HG03066 (cell line): ENCODE data around the gene KRTAP12-4.
"Not testable (repeated sequence)": the region's sequence is repeated elsewhere in the genome, so short reads cannot be mapped to it uniquely, and the experiment has no call there.

Experiments
- ATAC-seq: cut with Tn5 transposase; IDR thresholded peaks from one replicate; pipeline ENCODE4 v1.9.1; 2021; ENCODE audit warnings: low read depth; ENCODE audit not compliant: unreplicated experiment

The KRTAP12-4 gene

GRCh38 chr21:44657635-44658540 is 3.4 kb upstream of the KRTAP12-4 start, which contains the start of gene KRTAP12-3:
Gene KRTAP12-3 (plus strand): TSS chr21:44657932. CDS start chr21:44657980, 48 bp downstream.
- ATAC-seq, result no peak

DNA sequence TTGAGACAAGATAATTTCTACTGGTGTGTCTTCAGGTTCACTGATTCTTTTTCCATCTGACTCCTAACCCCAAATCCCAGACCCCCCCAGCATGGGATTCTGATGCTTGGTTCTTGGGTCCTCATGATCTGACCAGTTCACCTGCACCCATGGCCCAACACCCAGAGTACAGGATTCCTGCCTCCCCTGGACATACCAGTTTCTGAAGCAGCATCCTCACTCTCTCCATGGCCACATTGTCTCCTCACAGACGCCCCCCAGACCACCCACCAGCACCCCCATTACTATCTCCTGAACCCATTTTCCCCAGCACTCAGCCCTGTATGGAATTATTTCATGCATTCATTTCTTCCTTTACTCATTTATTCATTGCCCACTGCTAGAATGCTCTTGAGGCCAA is 2.4 kb upstream of the KRTAP12-4 start:
- ATAC-seq, result no peak

DNA sequence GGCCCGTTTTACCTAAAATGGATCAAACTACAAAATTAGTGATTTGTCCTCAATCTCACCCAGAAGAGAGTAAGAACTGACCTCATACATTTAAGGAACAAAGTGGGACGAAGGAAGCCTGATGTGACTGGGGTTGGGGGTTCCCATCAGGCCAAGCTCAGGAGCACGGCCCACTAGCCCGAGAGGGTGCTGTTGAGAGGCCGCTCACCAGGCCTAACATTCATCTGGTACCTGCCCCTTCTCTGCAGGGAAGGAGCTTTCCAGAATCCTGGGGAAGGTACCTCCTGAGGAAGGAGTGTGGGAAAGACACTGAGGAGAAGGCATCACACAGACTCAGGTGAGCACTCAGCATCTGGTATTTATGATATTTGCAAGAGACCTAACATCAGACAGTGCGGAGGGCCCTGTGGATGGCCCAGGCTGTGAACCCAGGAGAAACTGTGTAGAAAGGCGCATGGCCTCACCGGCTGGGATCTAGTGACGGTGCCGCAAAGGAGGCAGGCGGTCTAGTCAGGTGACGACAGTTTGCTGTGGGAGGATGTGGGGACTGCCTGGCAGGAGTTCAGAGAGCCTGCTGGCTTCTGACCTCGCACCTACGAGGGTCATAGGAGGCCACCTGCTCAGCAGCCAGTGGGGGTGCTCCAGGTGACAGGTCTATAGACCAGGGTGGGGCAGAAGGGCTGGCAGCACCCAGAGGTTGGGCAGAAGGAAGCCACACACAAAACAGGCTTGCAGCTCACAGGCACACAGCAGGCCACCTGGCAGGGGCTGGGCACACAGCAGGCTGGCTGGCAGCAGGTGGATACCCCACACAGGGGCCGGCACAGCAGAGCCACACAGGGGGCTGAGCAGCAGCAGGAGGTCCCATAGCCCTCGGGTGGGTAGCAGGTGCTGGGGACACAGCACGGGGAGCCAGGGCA is 543 bp downstream of the KRTAP12-4 start:
- ATAC-seq, result no peak

GRCh38 chr21:44653123-44653522 is 1.3 kb downstream of the KRTAP12-4 start:
- ATAC-seq, result no peak

- ATAC-seq, result no peak
Measured at GRCh38 chr21:44650973-44651675, 3.3 kb downstream of the KRTAP12-4 start.

- no peak for ATAC-seq
Measured at GRCh38 chr21:44650265-44650972, 4.0 kb downstream of the KRTAP12-4 start.

GRCh38 chr21:44649521-44650100 is 4.8 kb downstream of the KRTAP12-4 start:
- no peak for ATAC-seq

GRCh38 chr21:44648557-44649311 is 5.7 kb downstream of the KRTAP12-4 start:
- ATAC-seq, result no peak

GRCh38 chr21:44647222-44647552 is 7.3 kb downstream of the KRTAP12-4 start:
- no peak for ATAC-seq

DNA sequence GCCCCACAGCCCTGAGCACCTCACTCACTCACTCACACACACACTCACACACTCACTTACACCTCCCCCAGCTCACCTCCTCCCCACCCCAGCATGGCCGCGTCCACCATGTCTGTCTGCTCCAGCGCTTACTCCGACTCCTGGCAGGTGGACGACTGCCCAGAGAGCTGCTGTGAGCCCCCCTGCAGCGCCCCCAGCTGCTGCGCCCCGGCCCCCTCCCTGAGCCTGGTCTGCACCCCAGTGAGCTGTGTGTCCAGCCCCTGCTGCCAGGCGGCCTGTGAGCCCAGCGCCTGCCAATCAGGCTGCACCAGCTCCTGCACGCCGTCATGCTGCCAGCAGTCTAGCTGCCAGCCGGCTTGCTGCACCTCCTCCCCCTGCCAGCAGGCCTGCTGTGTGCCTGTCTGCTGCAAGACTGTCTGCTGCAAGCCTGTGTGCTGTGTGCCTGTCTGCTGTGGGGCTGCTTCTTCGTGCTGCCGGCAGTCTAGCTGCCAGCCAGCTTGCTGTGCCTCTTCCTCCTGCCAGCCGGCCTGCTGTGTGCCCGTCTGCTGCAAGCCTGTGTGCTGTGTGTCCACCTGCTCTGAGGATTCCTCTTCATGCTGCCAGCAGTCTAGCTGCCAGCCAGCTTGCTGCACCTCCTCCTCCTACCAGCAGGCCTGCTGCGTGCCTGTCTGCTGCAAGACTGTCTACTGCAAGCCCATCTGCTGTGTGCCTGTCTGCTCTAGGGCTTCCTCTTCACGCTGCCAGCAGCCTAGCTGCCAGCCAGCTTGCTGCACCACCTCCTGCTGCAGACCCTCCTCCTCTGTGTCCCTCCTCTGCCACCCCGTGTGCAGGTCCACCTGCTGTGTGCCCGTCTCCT is 7.9 kb downstream of the KRTAP12-4 start, which contains the start of gene KRTAP10-11:
TSS of gene KRTAP10-11 (plus strand) at position 49 of the 856 bp plus-strand sequence. CDS start at position 94, 45 bp downstream.
- ATAC-seq, result not testable (repeated sequence)

DNA sequence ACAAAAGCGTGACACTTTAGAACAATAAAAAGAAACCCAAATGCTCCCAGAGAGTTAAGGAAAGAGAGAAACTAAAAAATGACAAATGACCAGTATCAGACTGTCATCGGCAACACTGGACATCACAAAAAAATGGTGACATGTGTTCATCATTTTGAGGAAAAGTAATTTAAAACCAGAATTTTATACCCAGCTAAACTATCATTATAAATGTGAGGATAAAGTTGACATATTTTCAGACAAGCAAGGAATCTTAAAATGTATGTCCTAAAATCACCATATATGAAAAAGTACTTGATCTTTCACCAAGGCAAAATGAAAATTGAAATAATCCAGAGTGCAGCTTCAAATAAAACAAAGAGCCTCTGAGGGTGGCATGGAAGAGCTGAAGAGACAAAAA is 9.6 kb downstream of the KRTAP12-4 start:
- no peak for ATAC-seq

GRCh38 chr21:44643741-44644310 is 10.6 kb downstream of the KRTAP12-4 start:
- no peak for ATAC-seq

GRCh38 chr21:44640761-44641160 is 13.7 kb downstream of the KRTAP12-4 start:
- no peak for ATAC-seq

GRCh38 chr21:44639331-44639655 is 15.2 kb downstream of the KRTAP12-4 start:
- ATAC-seq, result no peak

DNA sequence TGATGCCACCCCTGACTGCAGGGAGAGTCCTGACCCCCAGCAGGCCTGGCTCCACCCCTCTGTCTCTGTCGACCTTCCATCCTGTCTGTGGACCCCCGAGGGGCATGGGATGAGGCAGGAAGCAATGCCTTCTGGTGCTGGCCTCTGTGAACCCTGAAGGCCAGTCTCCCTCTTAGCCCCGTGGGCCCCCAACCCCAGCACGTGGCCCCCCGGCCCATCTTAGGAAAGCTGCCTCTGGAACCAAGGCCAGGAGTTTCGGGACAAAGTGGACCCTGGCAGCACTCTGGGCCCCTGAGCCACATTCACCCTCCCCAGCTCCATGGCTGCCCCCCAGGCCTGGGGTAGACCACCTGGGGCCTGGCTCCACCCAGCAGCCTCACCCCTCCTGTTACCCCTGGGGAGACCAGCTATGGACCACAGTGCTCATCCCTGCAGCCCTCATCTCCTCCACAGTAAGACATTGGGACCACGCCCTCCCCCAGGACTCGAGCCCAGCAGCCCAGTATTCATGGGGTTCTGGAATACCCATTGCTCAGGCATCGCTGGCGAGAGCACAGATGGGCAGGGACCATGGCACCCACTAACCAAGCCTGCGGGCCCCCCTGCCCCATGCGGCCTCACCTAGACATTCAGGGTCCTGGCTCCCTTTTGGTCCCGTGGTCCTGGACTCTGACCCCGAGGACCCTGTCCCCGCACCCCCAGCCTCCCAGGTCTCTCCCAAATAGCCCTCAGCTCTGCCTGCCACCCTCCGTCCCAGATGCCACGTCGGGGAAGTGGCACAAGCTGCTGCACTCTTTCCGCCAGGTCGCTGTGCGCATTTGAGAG is 15.7 kb downstream of the KRTAP12-4 start:
- not testable (repeated sequence) for ATAC-seq

GRCh38 chr21:44637851-44638348 is 16.6 kb downstream of the KRTAP12-4 start:
- not testable (repeated sequence) for ATAC-seq
